Liver (tissue), 9 donors: ENCODE data around the gene CAB39. TPM values are rescaled to one million over a fixed set of nuclear protein-coding genes. Genes with fewer than 3 reads are reported as not detected.

Source experiments
- DNase-seq: peaks from one replicate; pipeline ENCODE4 v3.0.0-alpha.2; 2017; ENCODE audit warnings: low spot score
- H3K27ac ChIP-seq, 2 donors: one replicate each; pipeline ENCODE4 v1.7.0; 2013; ENCODE audit warnings: inconsistent platforms in 2 of 2, low read length in 2 of 2, control low read depth in 1 of 2, low read depth in 1 of 2, mild to moderate bottlenecking in 1 of 2
- H3K27me3 ChIP-seq, 4 donors: one replicate each; pipeline versions ENCODE4 v1.6.1 to v1.7.0; 2013; ENCODE audit warnings: low read length in 3 of 4, inconsistent platforms in 1 of 4, mild to moderate bottlenecking in 1 of 4, moderate library complexity in 1 of 4; ENCODE audit not compliant: control insufficient read depth in 4 of 4, insufficient read depth in 4 of 4
- H3K36me3 ChIP-seq, 4 donors: one replicate each; pipeline versions ENCODE4 v1.6.1 to v1.7.0; 2013; ENCODE audit warnings: low read length in 3 of 4, mild to moderate bottlenecking in 3 of 4, low read depth in 1 of 4, moderate library complexity in 1 of 4; ENCODE audit not compliant: control insufficient read depth in 4 of 4, insufficient read depth in 3 of 4
- H3K4me1 ChIP-seq, 4 donors: one replicate each; pipeline versions ENCODE4 v1.6.1 to v1.7.0; 2013; ENCODE audit warnings: low read length in 3 of 4, mild to moderate bottlenecking in 3 of 4, moderate library complexity in 1 of 4; ENCODE audit not compliant: control insufficient read depth in 4 of 4, insufficient read depth in 4 of 4
- H3K4me3 ChIP-seq, 3 donors: one replicate each; pipeline versions ENCODE4 v1.6.1 to v1.7.0; 2013; ENCODE audit warnings: low read length in 3 of 3, control low read depth in 1 of 3, low read depth in 1 of 3, mild to moderate bottlenecking in 1 of 3
- H3K9ac ChIP-seq, 2 donors: one replicate each; pipeline ENCODE4 v1.7.0; 2013; ENCODE audit warnings: low read length in 2 of 2, mild to moderate bottlenecking in 2 of 2, moderate library complexity in 2 of 2, control low read depth in 1 of 2, low read depth in 1 of 2
- H3K9me3 ChIP-seq, 4 donors: one replicate each; pipeline versions ENCODE4 v1.6.1 to v1.7.0; 2013; ENCODE audit warnings: low read length in 3 of 4; ENCODE audit not compliant: control insufficient read depth in 4 of 4
- CTCF ChIP-seq: fragments of 150-350 bp; IDR thresholded peaks from 2 replicates; pipeline ENCODE4 v1.5.1; 2017; ENCODE audit warnings: improper control_type of control experiment, low read depth, low read length; ENCODE audit not compliant: missing input control
- EGR1 ChIP-seq, 2 donors: IDR thresholded peaks; 2 replicates each; pipeline ENCODE4 v1.6.1; 2016 to 2018; ENCODE audit warnings: antibody characterized with exemption in 2 of 2, low read depth in 2 of 2
- FOXA1 ChIP-seq: IDR thresholded peaks from 2 replicates; pipeline ENCODE4 v1.6.1; 2016; ENCODE audit warnings: antibody characterized with exemption
- FOXA2 ChIP-seq: IDR thresholded peaks from 2 replicates; pipeline ENCODE4 v1.6.1; 2016; ENCODE audit warnings: antibody characterized with exemption
- GABPA ChIP-seq, 2 donors: IDR thresholded peaks in 1 of 2; conservative IDR thresholded peaks in 1 of 2; 2 replicates each; pipeline ENCODE4 v1.6.1; 2016; ENCODE audit warnings: antibody characterized with exemption in 2 of 2, mild to moderate bottlenecking in 1 of 2, moderate library complexity in 1 of 2
- HNF4A ChIP-seq, 2 donors: conservative IDR thresholded peaks; 2 replicates each; pipeline ENCODE4 v1.6.1; 2016; ENCODE audit warnings: antibody characterized with exemption in 2 of 2, mild to moderate bottlenecking in 2 of 2
- HNF4G ChIP-seq: IDR thresholded peaks from 2 replicates; pipeline ENCODE4 v1.6.1; 2016; ENCODE audit warnings: antibody characterized with exemption
- JUND ChIP-seq, 2 donors: IDR thresholded peaks; 2 replicates each; pipeline ENCODE4 v1.6.1; 2016; ENCODE audit warnings: antibody characterized with exemption in 2 of 2
- MAX ChIP-seq: IDR thresholded peaks from 2 replicates; pipeline ENCODE4 v1.6.1; 2016; ENCODE audit warnings: antibody characterized with exemption
- NR2F2 ChIP-seq: IDR thresholded peaks from 2 replicates; pipeline ENCODE4 v1.6.1; 2016; ENCODE audit warnings: antibody characterized with exemption
- RAD21 ChIP-seq, 2 donors: IDR thresholded peaks; 2 replicates each; pipeline ENCODE4 v1.6.1; 2016; ENCODE audit warnings: antibody characterized with exemption in 2 of 2, mild to moderate bottlenecking in 2 of 2
- REST ChIP-seq: IDR thresholded peaks from 2 replicates; pipeline ENCODE4 v1.6.1; 2016; ENCODE audit warnings: antibody characterized with exemption, mild to moderate bottlenecking
- RXRA ChIP-seq, 2 donors: IDR thresholded peaks; 2 replicates each; pipeline ENCODE4 v1.6.1; 2017 to 2018; ENCODE audit warnings: antibody characterized with exemption in 2 of 2, mild to moderate bottlenecking in 1 of 2
- SP1 ChIP-seq: IDR thresholded peaks from 2 replicates; pipeline ENCODE4 v1.6.1; 2018; ENCODE audit warnings: antibody characterized with exemption, mild to moderate bottlenecking
- YY1 ChIP-seq: IDR thresholded peaks from 2 replicates; pipeline ENCODE4 v1.6.1; 2016; ENCODE audit warnings: antibody characterized with exemption, mild to moderate bottlenecking
- ZBTB33 ChIP-seq: IDR thresholded peaks from 2 replicates; pipeline ENCODE4 v1.6.1; 2016; ENCODE audit warnings: antibody characterized with exemption
- WGBS: extraction: QIAGEN DNeasy Blood & Tissue Kit; methylation state at CpG from one replicate; pipeline ENCODE4 v1.1.7; 2013; 5-methylcytosine and 5-hydroxymethylcytosine counted together
- polyA plus RNA-seq, 2 donors: library from polyadenylated mRNA; stranded (reverse) in 1 of 2; unstranded in 1 of 2; fragments of 200-250 nt in 1 of 2; fragments of >200 nt in 1 of 2; fragmentation: Nextera tagmentation in 1 of 2; extraction: Ambion mirVana in 1 of 2; gene quantifications; one replicate each; pipeline versions ENCODE4 v1.2.1 to v1.2.3, GENCODE V29; 2013 to 2015
- total RNA-seq, 2 donors: library from RNA; depleted of rRNA; stranded (reverse); fragments of >200 nt; gene quantifications; one replicate each; pipeline ENCODE4 v1.2.3, GENCODE V29; 2014
- donor health status: healthy.
- donor health status: healthy.
- donor health status: healthy.
- donor health status: healthy.
- donor health status: healthy.

CAB39 gene
- total and polyA plus RNA-seq, 4 donors = 9.2 to 39.8 (median 26.5) TPM

GRCh38 chr2:230764346-230764745 lies 51.7 kb downstream of the CAB39 start:
- H3K9me3 ChIP-seq = no peaks in the 10 kb centered on the region
- H3K27me3 ChIP-seq = no peaks in the 10 kb centered on the region
- no peak for TF ChIP-seq JUND (IDR thresholded peaks at IDR 0.05)
- TF ChIP-seq YY1 = no peak
- TF ChIP-seq FOXA1 = no peak
- no peak for TF ChIP-seq RXRA (IDR thresholded peaks at IDR 0.05)
- TF ChIP-seq CTCF = no peak
- no peak for TF ChIP-seq ZBTB33
- no peak for TF ChIP-seq FOXA2
- TF ChIP-seq EGR1 (IDR thresholded peaks at IDR 0.05; ENCODE audit: low read depth in 2 of 2) = no peak
- TF ChIP-seq SP1 = no peak
- TF ChIP-seq HNF4A (conservative IDR thresholded peaks at IDR 0.05) = no peak
- no peak for TF ChIP-seq GABPA (IDR thresholded peaks at IDR 0.05 in 1 of 2, conservative IDR thresholded peaks at IDR 0.05 in 1 of 2)
- TF ChIP-seq REST = no peak
- TF ChIP-seq MAX = no peak
- no peak for DNase-seq
- 96% methylated on average over 1 of the region's 1 CpG for WGBS
- H3K4me3 ChIP-seq = no peak overlapping the region
- peaks cover 2 to 18% (median 9%) of the 10 kb centered on the region in 4 donors for H3K36me3 ChIP-seq
- H3K27ac ChIP-seq = no peak overlapping the region
- H3K4me1 ChIP-seq = peaks cover 0 to 5% (median 4%) of the 10 kb centered on the region in 4 donors
- H3K9ac ChIP-seq = no peak overlapping the region

- Histone ChIP-seq H3K4me3 (no peak overlapping the region), H3K27ac (no peak overlapping the region), H3K36me3 (peaks cover 2 to 16% (median 9%) of the 10 kb centered on the region in 4 donors), H3K27me3 (no peaks in the 10 kb centered on the region), H3K4me1 (peaks cover 0 to 5% (median 2%) of the 10 kb centered on the region in 4 donors), H3K9me3 (no peaks in the 10 kb centered on the region), H3K9ac (no peak overlapping the region)
- TF ChIP-seq SP1 (no peak), REST (no peak), HNF4A (conservative IDR thresholded peaks at IDR 0.05) (no peak), FOXA1 (no peak), MAX (no peak), ZBTB33 (no peak), GABPA (IDR thresholded peaks at IDR 0.05 in 1 of 2, conservative IDR thresholded peaks at IDR 0.05 in 1 of 2) (no peak), NR2F2 (no peak), RAD21 (IDR thresholded peaks at IDR 0.05) (no peak), HNF4G (no peak), JUND (IDR thresholded peaks at IDR 0.05) (no peak), RXRA (IDR thresholded peaks at IDR 0.05) (no peak)
- no peak for DNase-seq
- WGBS = 80% methylated on average over 4 of the region's 4 CpGs
Measured at GRCh38 chr2:230765611-230766300, 53.1 kb downstream of the CAB39 start.
